TTC549 (cell line): Measurements from ENCODE around the gene ZNF473.
A peak's percentile ranks its signal among the peaks of the same experiment; 100 is the strongest.

Experiments
- FAIRE-seq: peaks from 2 replicates; lab custom pipeline; 2012; peaks lifted over from hg19 to GRCh38; lab: Jason Lieb, UNC

Gene ZNF473

GRCh38 chr19:50025794-50026549 lies at the start of gene ZNF473:
Gene ZNF473 (plus strand): TSS chr19:50026005. CDS start chr19:50031083, 5,078 bp downstream.
- no peak for FAIRE-seq

GRCh38 chr19:49976496-49976895 lies 49.3 kb upstream of the ZNF473 start:
- FAIRE-seq = no peak

GRCh38 chr19:49977076-49977475 lies 48.7 kb upstream of the ZNF473 start:
- FAIRE-seq = no peak

GRCh38 chr19:49977881-49978280 lies 47.9 kb upstream of the ZNF473 start:
- FAIRE-seq = no peak

- no peak for FAIRE-seq
These were observed 47.5 kb upstream of the ZNF473 start for GRCh38 chr19:49978324-49978723.

- no peak for FAIRE-seq
These were observed 43.9 kb upstream of the ZNF473 start for GRCh38 chr19:49981603-49982593.

GRCh38 chr19:49983645-49984229 lies 42.1 kb upstream of the ZNF473 start:
- FAIRE-seq = no peak

- FAIRE-seq = no peak
These were observed 41.3 kb upstream of the ZNF473 start for GRCh38 chr19:49984491-49984890.

GRCh38 chr19:49985871-49986270 lies 39.9 kb upstream of the ZNF473 start:
- FAIRE-seq = no peak

GRCh38 chr19:49986354-49986753 lies 39.5 kb upstream of the ZNF473 start:
- FAIRE-seq = no peak

- FAIRE-seq = no peak
These were observed 38.6 kb upstream of the ZNF473 start for GRCh38 chr19:49987159-49987698.

- FAIRE-seq = no peak
These were observed 37.8 kb upstream of the ZNF473 start for GRCh38 chr19:49988007-49988406.

- no peak for FAIRE-seq
These were observed 37.4 kb upstream of the ZNF473 start for GRCh38 chr19:49988433-49988832.

- peak; percentile 32 for FAIRE-seq
These were observed 28.1 kb upstream of the ZNF473 start for GRCh38 chr19:49997709-49998108.

GRCh38 chr19:49999371-50000010 lies 26.3 kb upstream of the ZNF473 start:
- FAIRE-seq = no peak

- FAIRE-seq = no peak
These were observed 25.6 kb upstream of the ZNF473 start for GRCh38 chr19:50000038-50000840.

GRCh38 chr19:50000841-50001557 lies 24.8 kb upstream of the ZNF473 start:
- no peak for FAIRE-seq

GRCh38 chr19:50001775-50002174 lies 24.0 kb upstream of the ZNF473 start:
- no peak for FAIRE-seq

GRCh38 chr19:50002386-50002960 lies 23.3 kb upstream of the ZNF473 start:
- no peak for FAIRE-seq

- no peak for FAIRE-seq
These were observed 22.5 kb upstream of the ZNF473 start for GRCh38 chr19:50003254-50003788.
